ENCODE measurements around the gene KLF3. TPM values are rescaled to one million over a fixed set of nuclear protein-coding genes. Genes with fewer than 3 reads are reported as not detected.

Gene KLF3
- total RNA-seq, 1 experiment from 2014 or later: 29.0 TPM

DNA sequence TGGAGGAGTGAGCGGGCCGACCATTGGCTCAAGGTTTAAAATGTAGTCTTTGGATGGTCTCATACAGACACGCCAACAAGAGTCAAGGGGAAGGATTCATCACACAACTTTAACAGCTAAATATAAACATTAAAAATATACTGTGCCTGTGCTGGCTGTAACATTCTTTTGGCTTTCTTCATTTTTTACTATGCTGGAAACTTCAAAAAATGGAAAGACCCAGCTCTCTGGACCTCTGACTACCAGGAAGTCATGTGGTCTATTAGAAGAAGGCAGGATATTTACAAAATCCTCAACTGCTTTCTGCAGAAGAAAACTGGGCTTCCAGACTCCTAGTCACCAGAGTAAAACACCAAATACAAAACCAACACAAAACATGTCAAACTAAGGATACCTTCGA is 49.8 kb upstream of the KLF3 start:
- Histone ChIP-seq H3K27ac (ENCODE audit: insufficient read length, low read depth, low read length) (no peak overlapping the region), H4K8ac (replicated peaks; ENCODE audit: insufficient read length, low read depth, low read length) (no peak overlapping the region), H2BK5ac (ENCODE audit: insufficient read length, low read length) (no peak overlapping the region), H3K9ac (ENCODE audit: extremely low read depth, insufficient read length, low read length) (no peak overlapping the region), H3K56ac (ENCODE audit: insufficient read length, low read depth, low read length) (no peak overlapping the region), H2AFZ (ENCODE audit: low read length) (no peak overlapping the region), H2BK12ac (ENCODE audit: insufficient read length, low read depth, low read length) (no peak overlapping the region), H2BK20ac (ENCODE audit: low read depth, low read length, poor library complexity, severe bottlenecking) (no peak overlapping the region), H3K4me1 (ENCODE audit: insufficient read depth, low read length) (no peaks in the 10 kb centered on the region; the same call in 1 of the 2 replicates), H3K9me3 (ENCODE audit: control insufficient read depth, low read depth, low read length) (no peaks in the 10 kb centered on the region), H2AK5ac (ENCODE audit: insufficient read length, low read length) (no peak overlapping the region), H4K5ac (ENCODE audit: insufficient read length, low read depth, low read length) (no peak overlapping the region), H2BK120ac (ENCODE audit: low read depth, low read length, poor library complexity, severe bottlenecking) (no peak overlapping the region), H3K4me2 (ENCODE audit: insufficient read depth, insufficient read length, low read length) (no peak overlapping the region), H3T11ph (ENCODE audit: low read length) (no peak overlapping the region), H3K14ac (ENCODE audit: insufficient read depth, low read length) (no peak overlapping the region), H3K18ac (ENCODE audit: insufficient read length, low read depth, low read length) (no peak overlapping the region), H4K20me1 (ENCODE audit: control insufficient read depth, insufficient read depth, insufficient read length) (no peaks in the 10 kb centered on the region), H3K79me2 (ENCODE audit: insufficient read depth, low read length) (no peaks in the 10 kb centered on the region), H3K23me2 (ENCODE audit: insufficient read length, low read depth, low read length, poor library complexity, severe bottlenecking) (no peaks in the 10 kb centered on the region), H3K79me1 (ENCODE audit: insufficient read depth, low read depth, low read length, poor library complexity, severe bottlenecking) (no peaks in the 10 kb centered on the region), H3K27me3 (ENCODE audit: insufficient read depth, low read length) (no peaks in the 10 kb centered on the region), H4K91ac (ENCODE audit: insufficient read length, low read depth, low read length) (no peak overlapping the region), H3K4ac (ENCODE audit: low read depth, low read length) (no peak overlapping the region), H2BK15ac (ENCODE audit: low read depth, low read length) (no peak overlapping the region), H3K23ac (ENCODE audit: insufficient read length, low read depth, low read length) (no peak overlapping the region)
- TF ChIP-seq, protein P1, sequence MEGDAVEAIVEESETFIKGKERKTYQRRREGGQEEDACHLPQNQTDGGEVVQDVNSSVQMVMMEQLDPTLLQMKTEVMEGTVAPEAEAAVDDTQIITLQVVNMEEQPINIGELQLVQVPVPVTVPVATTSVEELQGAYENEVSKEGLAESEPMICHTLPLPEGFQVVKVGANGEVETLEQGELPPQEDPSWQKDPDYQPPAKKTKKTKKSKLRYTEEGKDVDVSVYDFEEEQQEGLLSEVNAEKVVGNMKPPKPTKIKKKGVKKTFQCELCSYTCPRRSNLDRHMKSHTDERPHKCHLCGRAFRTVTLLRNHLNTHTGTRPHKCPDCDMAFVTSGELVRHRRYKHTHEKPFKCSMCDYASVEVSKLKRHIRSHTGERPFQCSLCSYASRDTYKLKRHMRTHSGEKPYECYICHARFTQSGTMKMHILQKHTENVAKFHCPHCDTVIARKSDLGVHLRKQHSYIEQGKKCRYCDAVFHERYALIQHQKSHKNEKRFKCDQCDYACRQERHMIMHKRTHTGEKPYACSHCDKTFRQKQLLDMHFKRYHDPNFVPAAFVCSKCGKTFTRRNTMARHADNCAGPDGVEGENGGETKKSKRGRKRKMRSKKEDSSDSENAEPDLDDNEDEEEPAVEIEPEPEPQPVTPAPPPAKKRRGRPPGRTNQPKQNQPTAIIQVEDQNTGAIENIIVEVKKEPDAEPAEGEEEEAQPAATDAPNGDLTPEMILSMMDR (conservative IDR thresholded peaks at IDR 0.05): no peak
- H3K9me3 Mint-ChIP-seq: no peaks in the 10 kb centered on the region
- H3K36me3 Mint-ChIP-seq (ENCODE audit: insufficient read depth in 1 of 3, low read depth in 3 of 3): peaks cover 0 to 1% (median 0%) of the 10 kb centered on the region in 3 experiments; a peak in 2 of 7 replicates
- DNase-seq: no peak
- no peak overlapping the region for H3K27ac Mint-ChIP-seq
- peaks cover 13 to 27% of the 10 kb centered on the region in 2 experiments for H3K4me1 Mint-ChIP-seq
- no CpG with 5 or more reads among the region's 4 CpGs for WGBS (ENCODE audit: extremely low coverage, insufficient read length, low lambda C conversion rate)
- no peak overlapping the region for H3K4me3 Mint-ChIP-seq
- no peaks in the 10 kb centered on the region for H3K27me3 Mint-ChIP-seq (ENCODE audit: low read depth)
